NCI-H1436 treated with DMSO at 0.1 percent for 48 hours (cell line): ENCODE measurements around the gene PDIA5.
"Not testable (repeated sequence)": the region's sequence is repeated elsewhere in the genome, so short reads cannot be mapped to it uniquely, and the experiment has no call there.

Experiments used
- DNase-seq: peaks from one replicate; lab custom pipeline; 2025; lab: John Stamatoyannopoulos, UW

PDIA5 gene

GRCh38 chr3:123093696-123094095 lies 26.9 kb downstream of the PDIA5 start:
- no peak for DNase-seq

DNA sequence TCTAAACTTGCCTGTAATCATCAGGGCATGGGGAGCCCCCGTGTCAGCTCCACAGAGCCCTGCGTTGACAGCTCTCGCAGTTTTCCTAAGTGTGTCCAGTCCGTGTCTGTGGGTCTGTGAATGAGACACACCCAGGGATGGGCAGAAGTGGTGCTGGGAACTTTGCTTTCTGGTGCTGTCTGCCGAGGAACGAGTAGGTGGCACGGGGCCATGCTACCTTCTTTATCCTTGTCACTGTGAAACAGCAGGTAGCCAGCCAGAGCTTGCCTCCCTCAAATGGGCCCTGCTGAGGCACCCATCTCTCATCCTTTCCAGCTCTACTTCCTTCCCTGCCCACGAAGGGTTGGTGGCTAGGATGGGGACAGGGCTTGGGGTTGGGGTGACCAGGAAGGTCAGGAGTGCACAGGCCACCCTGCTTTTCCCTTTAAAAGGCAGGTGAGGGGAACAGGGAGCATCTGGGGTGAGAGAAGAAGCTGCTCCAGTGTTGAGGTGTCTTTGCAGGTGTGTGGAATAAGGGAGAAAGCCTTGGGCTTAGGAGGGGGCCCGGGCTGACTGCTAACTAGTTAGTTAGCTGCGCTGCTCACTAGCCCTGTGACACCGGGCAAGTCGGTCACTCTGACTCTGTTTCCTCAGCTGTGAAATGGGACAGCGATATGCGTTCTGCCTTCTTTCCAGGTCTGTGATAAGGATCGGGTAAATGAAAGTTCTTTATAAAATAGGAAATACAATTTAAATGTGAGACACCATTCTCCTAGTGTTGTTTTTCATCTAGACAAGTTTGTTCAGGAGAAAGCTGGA lies 27.9 kb downstream of the PDIA5 start:
- no peak for DNase-seq

DNA sequence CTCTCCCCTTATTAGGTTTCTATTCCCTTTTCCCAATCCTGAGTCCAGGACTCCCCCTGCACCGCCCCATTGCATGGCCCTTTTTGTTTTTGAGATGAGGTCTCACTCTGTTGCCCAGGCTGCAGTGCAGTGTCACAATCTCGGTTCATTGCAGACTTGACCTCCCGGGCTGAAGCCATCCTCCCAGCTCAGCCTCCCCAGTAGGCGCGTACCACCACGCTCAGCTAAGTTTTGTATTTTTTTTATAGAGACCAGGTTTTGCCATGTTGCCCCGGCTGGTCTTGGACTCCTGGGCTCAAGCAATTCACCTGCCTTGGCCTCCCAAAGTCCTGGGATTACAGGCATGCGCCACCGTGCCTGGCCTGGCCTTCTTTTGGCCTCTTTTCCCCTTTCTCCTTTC lies 29.3 kb downstream of the PDIA5 start:
- no peak for DNase-seq

GRCh38 chr3:123096731-123097130 lies 29.9 kb downstream of the PDIA5 start:
- DNase-seq: no peak

GRCh38 chr3:123098426-123099330 lies 31.9 kb downstream of the PDIA5 start:
- no peak for DNase-seq

- DNase-seq: no peak
Observed at GRCh38 chr3:123099331-123100192, 32.7 kb downstream of the PDIA5 start.

DNA sequence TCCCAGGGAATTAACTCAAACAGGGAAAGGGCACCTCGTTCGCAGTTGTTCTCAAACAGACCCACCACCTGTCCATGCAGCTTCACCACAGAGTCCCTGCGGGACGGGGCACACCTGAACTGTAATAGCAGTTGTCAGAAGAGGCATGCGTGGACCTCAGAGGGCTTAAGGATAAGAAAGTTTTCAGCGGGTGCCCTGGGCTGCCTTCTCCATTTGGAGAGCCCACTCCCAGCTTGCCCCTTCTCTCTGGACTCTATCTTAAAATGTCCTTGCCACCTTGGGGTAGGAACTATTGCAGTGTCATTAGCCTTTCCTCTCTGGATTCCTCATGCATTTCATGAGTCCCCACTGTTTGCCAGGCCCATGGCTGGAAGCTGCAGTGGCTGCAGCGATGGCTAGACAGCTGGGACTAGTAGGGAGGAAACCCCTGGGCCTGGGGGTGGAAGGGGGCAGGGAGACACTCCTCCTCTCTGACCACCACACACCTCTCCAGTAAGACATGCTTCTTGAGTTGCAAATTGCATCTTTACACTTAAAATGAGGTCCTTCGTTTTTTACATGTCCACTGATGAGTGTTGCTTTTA lies 33.5 kb downstream of the PDIA5 start:
- DNase-seq: no peak

GRCh38 chr3:123102249-123102648 lies 35.4 kb downstream of the PDIA5 start:
- no peak for DNase-seq

DNA sequence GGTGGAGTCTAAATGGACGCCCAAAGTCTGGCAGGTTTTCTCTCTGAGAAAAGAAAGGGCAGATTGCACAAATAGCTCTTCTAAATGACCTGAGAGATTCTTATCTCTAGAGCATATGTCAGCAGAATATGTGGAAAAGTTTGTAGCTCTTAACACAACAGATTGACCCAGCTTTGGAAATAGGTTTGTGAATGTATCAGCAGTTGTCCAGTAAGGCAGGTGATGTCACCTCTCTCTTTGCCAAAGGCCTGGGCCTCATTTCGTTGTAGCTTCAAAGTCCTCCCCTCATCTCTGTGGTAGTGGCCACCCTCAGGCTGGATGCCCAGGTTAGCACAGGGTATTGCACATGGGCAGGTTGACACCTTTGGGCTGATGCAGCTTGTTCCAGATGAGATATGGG lies 36.0 kb downstream of the PDIA5 start:
- DNase-seq: no peak

DNA sequence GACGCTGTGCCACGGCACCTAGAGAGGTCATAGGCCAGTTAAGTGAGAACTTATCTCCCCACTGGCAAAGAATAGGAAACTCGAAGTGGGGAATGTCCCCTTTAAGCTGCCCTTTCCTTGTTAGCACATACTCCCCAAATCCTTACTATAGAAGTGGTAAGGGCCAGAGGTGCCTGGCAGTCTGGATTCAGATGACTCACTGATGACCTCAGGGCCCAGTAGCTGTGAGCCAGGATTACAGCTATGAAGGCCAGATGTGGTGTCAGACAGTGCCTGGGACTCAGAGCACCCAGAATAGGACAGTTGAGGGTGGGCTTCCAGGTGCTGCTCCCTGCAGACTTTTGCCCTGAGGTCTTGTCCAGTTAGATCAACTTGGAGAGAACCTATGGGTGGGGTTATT lies 37.7 kb downstream of the PDIA5 start:
- no peak for DNase-seq

DNA sequence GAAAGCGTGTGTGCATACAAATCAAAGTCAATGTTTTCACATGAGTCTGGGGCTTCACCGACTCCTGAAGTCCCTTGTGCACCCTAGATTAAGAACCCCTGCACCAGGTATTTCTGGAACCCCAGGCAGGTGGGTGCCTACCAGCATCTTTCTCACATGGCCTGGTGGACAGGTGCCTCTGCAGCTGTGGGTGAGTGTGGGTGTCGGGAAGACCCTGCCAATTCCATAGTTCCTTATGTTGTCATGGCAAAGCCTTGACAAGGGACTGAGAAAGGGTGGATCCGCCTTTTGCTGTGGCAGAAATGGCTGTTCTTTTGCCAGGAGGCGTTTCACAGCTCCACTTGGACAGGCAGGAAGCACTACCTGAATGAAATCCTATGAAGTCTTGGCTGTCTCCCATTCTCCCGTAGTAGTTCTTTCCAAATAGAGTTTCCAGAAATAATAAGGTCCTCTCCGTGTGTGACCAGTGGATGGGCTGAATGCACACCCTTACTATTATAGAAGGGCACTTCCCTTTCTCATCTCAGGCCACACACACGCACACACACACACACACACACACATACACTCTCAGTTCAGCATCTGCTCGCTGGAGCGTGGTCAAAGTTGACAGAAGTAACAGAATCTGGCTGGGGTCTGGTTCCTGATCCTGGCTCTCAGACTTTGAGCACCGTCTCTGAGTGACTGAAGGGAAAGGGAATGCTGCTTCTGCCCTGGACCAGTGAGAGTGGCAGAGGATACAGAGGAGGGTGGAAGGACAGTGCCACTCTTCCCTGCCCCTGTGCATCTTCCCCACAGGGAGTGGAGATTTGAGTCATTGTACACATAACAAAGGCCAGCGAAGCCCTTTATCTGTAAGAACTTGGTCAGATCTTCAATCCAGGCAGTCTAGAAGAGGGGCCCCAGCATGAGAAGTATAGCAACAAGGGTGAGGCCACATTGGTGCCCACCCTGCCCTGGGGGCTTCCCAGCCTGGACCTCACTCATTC lies 38.7 kb downstream of the PDIA5 start:
- DNase-seq: no peak

DNA sequence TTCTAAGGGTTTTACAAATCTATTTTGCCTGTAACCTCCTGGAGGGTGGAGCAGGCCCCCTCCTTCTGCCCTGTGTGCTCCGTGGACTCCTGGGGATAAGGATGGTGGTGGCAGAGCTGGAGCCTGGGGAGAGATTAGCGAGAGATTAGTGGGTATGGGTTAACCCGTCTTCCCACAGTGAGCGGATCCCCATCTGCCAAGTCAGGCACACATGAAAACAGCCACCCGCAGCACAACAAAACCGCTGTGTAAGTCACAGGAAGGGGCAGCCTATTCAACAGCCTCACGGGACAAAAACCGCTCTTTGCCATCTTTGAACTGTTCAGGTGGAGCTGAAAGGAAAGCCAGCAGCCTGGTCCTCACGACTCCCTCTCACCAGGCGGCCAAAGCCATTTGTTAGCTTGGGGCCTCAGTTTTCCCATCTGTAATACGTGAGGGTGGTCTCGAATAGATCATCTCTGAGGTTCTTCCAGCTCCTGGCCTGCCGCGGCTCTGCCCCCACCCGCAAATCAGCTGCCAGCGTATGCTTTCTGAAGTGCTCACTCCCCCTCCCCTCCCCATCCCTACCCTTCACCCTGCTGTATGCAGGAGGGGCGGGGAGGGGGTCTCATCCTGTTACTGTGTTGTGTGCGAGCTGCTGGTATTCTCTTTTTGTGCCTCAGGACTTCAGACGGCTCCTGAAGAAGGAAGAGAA lies 43.6 kb downstream of the PDIA5 start:
- no peak for DNase-seq

DNA sequence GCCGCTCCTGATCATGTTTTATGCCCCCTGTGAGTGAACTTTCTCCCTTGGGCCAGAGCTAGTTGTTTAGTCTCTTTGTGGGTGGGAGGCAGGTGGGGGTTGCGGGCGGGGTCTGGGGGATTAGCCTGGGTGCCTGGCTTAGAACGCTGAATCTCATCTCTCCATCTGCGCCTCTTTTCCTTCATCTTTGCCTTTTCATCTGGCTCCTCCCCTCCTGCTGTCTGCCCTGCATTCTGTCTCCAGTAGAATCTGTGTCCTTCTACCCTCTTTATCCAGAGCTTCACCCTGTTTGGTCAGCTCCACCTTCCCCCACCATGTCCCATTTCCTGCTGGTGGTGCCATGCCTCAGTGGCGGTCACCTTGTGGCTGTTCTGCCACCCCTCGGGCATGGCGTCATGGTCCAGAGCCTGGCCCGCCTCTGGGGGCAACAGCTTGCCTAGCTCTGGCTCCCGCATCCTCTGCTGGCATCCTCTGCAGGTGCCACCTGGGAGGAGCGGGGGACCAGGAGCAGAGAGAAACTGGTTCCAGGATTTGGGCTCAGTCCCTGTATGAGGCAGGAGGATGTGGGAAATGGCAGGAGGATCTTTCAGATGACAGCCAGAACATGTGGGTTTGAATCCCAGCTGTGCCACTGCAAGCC lies 44.3 kb downstream of the PDIA5 start:
- no peak for DNase-seq

DNA sequence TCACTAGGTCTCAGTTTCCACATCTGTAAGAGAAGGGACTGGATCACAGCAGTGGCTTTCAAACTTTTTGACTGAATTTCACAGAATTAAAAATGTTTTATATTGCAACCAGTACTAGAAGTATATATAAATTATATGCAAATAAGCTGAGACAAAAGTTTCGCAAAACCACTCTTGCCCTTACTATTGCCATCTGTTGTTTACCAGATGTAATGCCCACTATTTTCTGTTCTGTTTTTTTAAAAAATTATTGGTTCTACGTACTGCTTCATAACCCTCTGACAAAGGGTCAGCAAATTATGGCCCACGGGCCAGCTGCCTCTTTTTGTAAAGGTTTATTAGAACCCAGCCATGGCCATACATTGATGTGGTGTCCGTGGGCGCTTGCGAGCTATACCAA lies 44.8 kb downstream of the PDIA5 start:
- DNase-seq: no peak

DNA sequence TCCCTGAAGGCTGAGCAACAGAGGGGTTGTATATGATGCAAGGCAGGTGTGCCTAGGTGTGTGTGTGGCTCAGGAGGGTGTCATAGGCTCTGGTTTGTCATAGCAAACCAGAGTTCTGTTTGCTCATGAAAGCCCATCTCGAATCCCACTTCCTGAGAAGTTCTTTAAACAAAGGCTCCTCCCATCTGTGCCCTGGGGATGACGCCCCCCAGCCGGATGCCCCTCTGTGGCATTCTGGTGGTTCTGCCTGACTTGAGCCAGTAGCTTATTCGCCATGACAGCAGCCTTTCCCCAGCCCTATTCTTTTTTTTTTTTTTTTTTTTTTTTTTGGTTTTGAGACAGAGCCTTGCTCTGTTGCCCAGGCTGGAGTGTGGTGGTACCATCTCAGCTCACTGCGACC lies 45.4 kb downstream of the PDIA5 start:
- no peak for DNase-seq

GRCh38 chr3:123112656-123113055 lies 45.8 kb downstream of the PDIA5 start:
- not testable (repeated sequence) for DNase-seq

GRCh38 chr3:123113889-123114450 lies 47.1 kb downstream of the PDIA5 start:
- no peak for DNase-seq

- no peak for DNase-seq
Observed at GRCh38 chr3:123116116-123116515, 49.3 kb downstream of the PDIA5 start.

DNA sequence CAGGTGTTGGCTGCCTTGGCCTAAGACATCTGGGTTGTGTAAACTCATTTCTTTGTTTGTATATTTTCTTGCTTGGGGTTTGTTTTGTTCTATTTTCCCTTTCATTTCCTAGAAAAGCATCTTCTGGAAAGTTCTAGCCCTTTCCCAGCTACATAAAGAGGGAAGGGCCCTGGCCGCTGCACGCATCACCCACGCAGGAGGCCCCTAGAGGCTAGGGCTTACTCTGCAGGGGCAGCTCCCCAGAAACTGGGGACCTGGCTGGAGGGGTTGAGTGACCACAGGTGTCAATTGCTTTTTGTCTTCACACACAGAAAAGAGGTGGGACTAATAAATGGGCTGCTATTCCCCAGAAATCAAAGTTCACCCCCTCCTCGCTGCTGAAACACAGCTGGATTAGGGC lies 52.6 kb downstream of the PDIA5 start:
- no peak for DNase-seq
